Measurements from ENCODE around the gene HMG20A.

GRCh38 chr15:77384086-77384485 is 36.6 kb upstream of the HMG20A start:
- TF ChIP-seq CTCF (IDR thresholded peaks at IDR 0.05 in 8 of 11, conservative IDR thresholded peaks at IDR 0.05 in 3 of 11) (no peak), POLR2AphosphoS5 (IDR thresholded peaks at IDR 0.05) (no peak), POLR2A (IDR thresholded peaks at IDR 0.05) (no peak)
